Measurements from ENCODE around the gene RASGRF1. TPM values are rescaled to one million over a fixed set of nuclear protein-coding genes. Genes with fewer than 3 reads are reported as not detected.
A peak's percentile ranks its signal among the peaks of the same experiment; 100 is the strongest.

The RASGRF1 gene
- total RNA-seq, 4 donors from 2014 or later = 0.10 TPM; not detected in 3

- no peak for DNase-seq (ENCODE audit: low spot score in 2 of 2)
- WGBS, 2 donors = 56 to 61% methylated on average over 1 of the region's 1 CpG
- TF ChIP-seq POLR2A (IDR thresholded peaks at IDR 0.05) = no peak
- no peak for TF ChIP-seq CTCF (IDR thresholded peaks at IDR 0.05)
- H3K4me3 ChIP-seq (ENCODE audit: low read depth, poor library complexity, severe bottlenecking) = no peak overlapping the region
- intact Hi-C loops (cut with DNase I; ENCODE audit: low total_unique reads) = no loop called here
These were observed 100.3 kb downstream of the RASGRF1 start for GRCh38 chr15:78990278-78990677.

GRCh38 chr15:78989701-78990240 lies 100.8 kb downstream of the RASGRF1 start:
- no peak overlapping the region for H3K4me3 ChIP-seq (ENCODE audit: low read depth, poor library complexity, severe bottlenecking)
- WGBS, 2 donors = 77 to 93% methylated on average over 9 of the region's 9 CpGs
- TF ChIP-seq CTCF (IDR thresholded peaks at IDR 0.05) = no peak
- no peak for TF ChIP-seq POLR2A (IDR thresholded peaks at IDR 0.05)
- intact Hi-C loops (cut with DNase I; ENCODE audit: low total_unique reads) = no loop called here
- DNase-seq (ENCODE audit: low spot score in 2 of 2) = no peak

- WGBS, 2 donors = 6 to 9% methylated on average over 7 of the region's 7 CpGs
- intact Hi-C loops (cut with DNase I; ENCODE audit: low total_unique reads) = no loop called here
These were observed 102.1 kb downstream of the RASGRF1 start for GRCh38 chr15:78988361-78988911.

GRCh38 chr15:78987556-78988360 lies 102.8 kb downstream of the RASGRF1 start:
- 61 to 69% methylated on average over 10 of the region's 10 CpGs for WGBS, 2 donors
- intact Hi-C loops (cut with DNase I; ENCODE audit: low total_unique reads) = no loop called here
- no peak for DNase-seq (ENCODE audit: low spot score in 2 of 2)
- H3K4me3 ChIP-seq (ENCODE audit: low read depth, poor library complexity, severe bottlenecking) = no peak overlapping the region
- TF ChIP-seq CTCF (IDR thresholded peaks at IDR 0.05) (no peak), POLR2A (IDR thresholded peaks at IDR 0.05) (no peak)

More at GRCh38 chr15:78988361-78988911, 102.1 kb downstream of the RASGRF1 start:
- DNase-seq (ENCODE audit: low spot score in 2 of 2) = peak; percentile 93 to 97
- H3K4me3 ChIP-seq (ENCODE audit: low read depth, poor library complexity, severe bottlenecking) = no peak overlapping the region
- TF ChIP-seq POLR2A (IDR thresholded peaks at IDR 0.05) (no peak), CTCF (IDR thresholded peaks at IDR 0.05) (no peak)

GRCh38 chr15:78985859-78986475 lies 104.6 kb downstream of the RASGRF1 start:
- intact Hi-C loops (cut with DNase I; ENCODE audit: low total_unique reads) = no loop called here
- 85 to 86% methylated on average over 6 of the region's 6 CpGs for WGBS, 2 donors
- DNase-seq (ENCODE audit: low spot score in 2 of 2) = no peak
- TF ChIP-seq CTCF (IDR thresholded peaks at IDR 0.05) = no peak
- TF ChIP-seq POLR2A (IDR thresholded peaks at IDR 0.05) = no peak
- no peak overlapping the region for H3K4me3 ChIP-seq (ENCODE audit: low read depth, poor library complexity, severe bottlenecking)
